IPS-18a (cell line): ENCODE measurements around the gene FGFRL1.
"Not testable (repeated sequence)": the region's sequence is repeated elsewhere in the genome, so short reads cannot be mapped to it uniquely, and the experiment has no call there.

Source experiments
- H3K27ac ChIP-seq: one replicate; pipeline ENCODE4 v1.5.1; 2013; ENCODE audit warnings: low read length
- H3K27me3 ChIP-seq: one replicate; pipeline ENCODE4 v1.6.1; 2013; ENCODE audit warnings: mild to moderate bottlenecking, low read length; ENCODE audit not compliant: control insufficient read depth, insufficient read depth
- H3K36me3 ChIP-seq: one replicate; pipeline ENCODE4 v1.6.1; 2013; ENCODE audit warnings: low read depth, low read length; ENCODE audit not compliant: control insufficient read depth
- H3K4me1 ChIP-seq: one replicate; pipeline ENCODE4 v1.6.1; 2013; ENCODE audit warnings: low read depth, low read length; ENCODE audit not compliant: control insufficient read depth
- H3K4me3 ChIP-seq: one replicate; pipeline ENCODE4 v1.5.1; 2013; ENCODE audit warnings: low read length
- H3K9ac ChIP-seq: one replicate; pipeline ENCODE4 v1.6.1; 2013; ENCODE audit warnings: mild to moderate bottlenecking, low read length, moderate library complexity
- H3K9me3 ChIP-seq: one replicate; pipeline ENCODE4 v1.6.1; 2013; ENCODE audit warnings: low read depth, low read length; ENCODE audit not compliant: control insufficient read depth

The FGFRL1 gene

DNA sequence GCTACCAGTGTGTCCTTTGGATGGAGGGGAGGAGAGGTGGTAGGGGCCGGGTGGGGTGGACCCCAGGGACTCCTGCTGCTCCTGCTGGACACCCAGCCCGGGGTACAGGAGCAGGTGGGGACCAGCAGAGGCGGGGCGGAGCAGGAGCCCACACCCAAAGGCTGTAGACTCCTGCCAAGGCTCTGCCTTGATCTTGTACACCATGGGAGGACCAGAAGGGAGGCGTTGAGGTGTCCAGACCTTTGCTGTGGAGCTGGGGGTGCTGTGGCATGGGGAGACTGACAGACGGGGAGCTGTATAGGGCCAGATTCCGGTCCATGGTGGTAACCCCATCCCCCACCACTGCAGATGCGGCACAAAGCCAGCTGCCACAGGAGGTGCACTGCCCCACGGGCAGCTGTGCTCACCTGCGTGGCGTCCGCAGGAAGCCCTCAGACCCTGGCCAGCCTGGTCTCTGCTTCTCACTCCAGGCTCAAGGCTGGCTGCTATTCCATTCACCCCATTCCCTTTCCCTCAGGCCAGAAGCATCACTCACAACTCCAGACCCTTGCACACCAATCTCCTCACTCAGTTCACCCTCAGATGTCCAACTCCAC is 13.2 kb upstream of the FGFRL1 start:
- Histone ChIP-seq H3K9ac (no peak overlapping the region), H3K4me3 (no peak overlapping the region), H3K36me3 (no peaks in the 10 kb centered on the region), H3K27me3 (peaks cover 81% of the 10 kb centered on the region), H3K4me1 (no peaks in the 10 kb centered on the region), H3K27ac (no peak overlapping the region), H3K9me3 (no peaks in the 10 kb centered on the region)

GRCh38 chr4:999240-999863 is 12.1 kb upstream of the FGFRL1 start:
- H3K27ac ChIP-seq, H3K36me3 ChIP-seq, H3K4me1 ChIP-seq, H3K4me3 ChIP-seq, H3K9me3 ChIP-seq, H3K9ac ChIP-seq: not testable (repeated sequence)
- peaks cover 92% of the 10 kb centered on the region for H3K27me3 ChIP-seq

- H3K27me3 ChIP-seq: peaks cover 98% of the 10 kb centered on the region
Measured at GRCh38 chr4:999882-1000425, 11.5 kb upstream of the FGFRL1 start.

GRCh38 chr4:1000686-1001260 is 10.7 kb upstream of the FGFRL1 start:
- no peaks in the 10 kb centered on the region for H3K36me3 ChIP-seq
- no peaks in the 10 kb centered on the region for H3K4me1 ChIP-seq
- H3K27me3 ChIP-seq: peaks cover 100% of the 10 kb centered on the region
- no peak overlapping the region for H3K9ac ChIP-seq
- no peaks in the 10 kb centered on the region for H3K9me3 ChIP-seq
- H3K4me3 ChIP-seq: no peak overlapping the region
- no peak overlapping the region for H3K27ac ChIP-seq

More at GRCh38 chr4:999882-1000425, 11.5 kb upstream of the FGFRL1 start:
- no peaks in the 10 kb centered on the region for H3K9me3 ChIP-seq
- no peak overlapping the region for H3K9ac ChIP-seq
- H3K4me3 ChIP-seq: no peak overlapping the region
- H3K36me3 ChIP-seq: no peaks in the 10 kb centered on the region
- H3K27ac ChIP-seq: no peak overlapping the region
- no peaks in the 10 kb centered on the region for H3K4me1 ChIP-seq

DNA sequence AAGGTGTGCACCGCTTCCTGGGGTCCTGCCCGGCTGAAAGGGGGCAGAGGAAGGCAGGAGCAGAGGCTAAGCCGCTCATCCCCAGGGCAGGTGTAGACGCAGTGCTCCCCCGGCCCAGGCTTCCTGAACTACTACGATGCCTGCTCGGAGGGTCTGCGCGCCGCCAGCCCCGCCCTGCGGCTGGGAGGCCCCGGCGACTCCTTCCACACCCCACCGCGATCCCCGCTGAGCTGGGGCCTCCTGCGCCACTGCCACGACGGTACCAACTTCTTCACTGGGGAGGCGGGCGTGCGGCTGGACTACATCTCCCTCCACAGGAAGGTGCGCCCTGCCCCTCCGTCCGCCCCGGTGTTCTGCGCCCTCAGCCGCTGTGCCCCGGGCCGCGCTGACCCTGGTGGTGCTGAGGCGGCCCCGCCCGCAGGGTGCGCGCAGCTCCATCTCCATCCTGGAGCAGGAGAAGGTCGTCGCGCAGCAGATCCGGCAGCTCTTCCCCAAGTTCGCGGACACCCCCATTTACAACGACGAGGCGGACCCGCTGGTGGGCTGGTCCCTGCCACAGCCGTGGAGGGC is 9.8 kb upstream of the FGFRL1 start:
- Histone ChIP-seq H3K27me3 (peaks cover 98% of the 10 kb centered on the region), H3K27ac (no peak overlapping the region), H3K9ac (no peak overlapping the region), H3K9me3 (no peaks in the 10 kb centered on the region), H3K36me3 (no peaks in the 10 kb centered on the region), H3K4me3 (no peak overlapping the region), H3K4me1 (no peaks in the 10 kb centered on the region)

GRCh38 chr4:1002131-1002630 is 9.2 kb upstream of the FGFRL1 start:
- H3K4me1 ChIP-seq: no peaks in the 10 kb centered on the region
- H3K4me3 ChIP-seq: peak overlapping the region; percentile 21
- H3K9me3 ChIP-seq: no peaks in the 10 kb centered on the region
- no peak overlapping the region for H3K27ac ChIP-seq
- peaks cover 98% of the 10 kb centered on the region for H3K27me3 ChIP-seq
- no peak overlapping the region for H3K9ac ChIP-seq
- H3K36me3 ChIP-seq: no peaks in the 10 kb centered on the region

DNA sequence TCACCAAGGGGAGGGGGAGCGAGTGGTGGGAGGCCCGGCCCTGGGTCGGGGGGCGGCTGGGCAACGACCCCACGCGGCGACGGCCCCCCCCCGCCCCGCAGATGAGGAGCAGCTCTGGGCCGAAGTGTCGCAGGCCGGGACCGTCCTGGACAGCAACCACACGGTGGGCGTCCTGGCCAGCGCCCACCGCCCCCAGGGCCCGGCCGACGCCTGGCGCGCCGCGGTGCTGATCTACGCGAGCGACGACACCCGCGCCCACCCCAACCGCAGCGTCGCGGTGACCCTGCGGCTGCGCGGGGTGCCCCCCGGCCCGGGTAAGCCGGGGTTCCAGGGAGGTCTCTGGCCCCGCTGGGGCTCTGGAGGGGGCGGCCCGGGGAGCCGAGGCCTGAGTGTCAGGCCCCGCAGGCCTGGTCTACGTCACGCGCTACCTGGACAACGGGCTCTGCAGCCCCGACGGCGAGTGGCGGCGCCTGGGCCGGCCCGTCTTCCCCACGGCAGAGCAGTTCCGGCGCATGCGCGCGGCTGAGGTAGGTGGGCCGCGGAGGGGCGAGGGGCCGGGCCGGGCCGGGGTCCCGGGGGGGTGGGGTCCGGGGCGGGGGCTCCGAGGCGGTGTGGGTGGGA is 8.7 kb upstream of the FGFRL1 start:
- no peak overlapping the region for H3K27ac ChIP-seq
- H3K27me3 ChIP-seq: peaks cover 98% of the 10 kb centered on the region
- H3K36me3 ChIP-seq: no peaks in the 10 kb centered on the region
- H3K4me3 ChIP-seq: peak overlapping the region; percentile 21
- H3K4me1 ChIP-seq: no peaks in the 10 kb centered on the region
- no peaks in the 10 kb centered on the region for H3K9me3 ChIP-seq
- no peak overlapping the region for H3K9ac ChIP-seq

- no peaks in the 10 kb centered on the region for H3K4me1 ChIP-seq
- no peaks in the 10 kb centered on the region for H3K36me3 ChIP-seq
- no peak overlapping the region for H3K9ac ChIP-seq
- H3K27me3 ChIP-seq: peaks cover 98% of the 10 kb centered on the region
- no peak overlapping the region for H3K27ac ChIP-seq
- no peaks in the 10 kb centered on the region for H3K9me3 ChIP-seq
- peak overlapping the region; percentile 30 for H3K4me3 ChIP-seq
Measured at GRCh38 chr4:1003271-1004070, 8.0 kb upstream of the FGFRL1 start.

DNA sequence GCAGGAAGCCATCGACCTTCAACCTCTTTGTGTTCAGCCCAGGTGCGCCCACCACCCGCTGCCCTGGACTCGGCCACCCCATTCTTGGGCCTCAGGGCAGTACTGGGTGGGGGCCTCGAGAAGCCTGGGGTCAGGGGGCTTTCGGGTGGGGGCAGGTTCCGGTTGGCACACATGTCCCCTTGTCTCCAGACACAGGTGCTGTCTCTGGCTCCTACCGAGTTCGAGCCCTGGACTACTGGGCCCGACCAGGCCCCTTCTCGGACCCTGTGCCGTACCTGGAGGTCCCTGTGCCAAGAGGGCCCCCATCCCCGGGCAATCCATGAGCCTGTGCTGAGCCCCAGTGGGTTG is 7.4 kb upstream of the FGFRL1 start:
- H3K4me1 ChIP-seq: peaks cover 2% of the 10 kb centered on the region
- H3K9ac ChIP-seq: no peak overlapping the region
- H3K27ac ChIP-seq: no peak overlapping the region
- H3K9me3 ChIP-seq: no peaks in the 10 kb centered on the region
- H3K27me3 ChIP-seq: peaks cover 98% of the 10 kb centered on the region
- H3K36me3 ChIP-seq: no peaks in the 10 kb centered on the region
- H3K4me3 ChIP-seq: no peak overlapping the region

- no peaks in the 10 kb centered on the region for H3K36me3 ChIP-seq
- no peaks in the 10 kb centered on the region for H3K9me3 ChIP-seq
- peaks cover 95% of the 10 kb centered on the region for H3K27me3 ChIP-seq
- H3K9ac ChIP-seq: no peak overlapping the region
- H3K27ac ChIP-seq: no peak overlapping the region
- H3K4me1 ChIP-seq: peaks cover 4% of the 10 kb centered on the region
- no peak overlapping the region for H3K4me3 ChIP-seq
Measured at GRCh38 chr4:1004557-1005485, 6.6 kb upstream of the FGFRL1 start.
